Measurements from ENCODE around the gene DNAI4.

DNA sequence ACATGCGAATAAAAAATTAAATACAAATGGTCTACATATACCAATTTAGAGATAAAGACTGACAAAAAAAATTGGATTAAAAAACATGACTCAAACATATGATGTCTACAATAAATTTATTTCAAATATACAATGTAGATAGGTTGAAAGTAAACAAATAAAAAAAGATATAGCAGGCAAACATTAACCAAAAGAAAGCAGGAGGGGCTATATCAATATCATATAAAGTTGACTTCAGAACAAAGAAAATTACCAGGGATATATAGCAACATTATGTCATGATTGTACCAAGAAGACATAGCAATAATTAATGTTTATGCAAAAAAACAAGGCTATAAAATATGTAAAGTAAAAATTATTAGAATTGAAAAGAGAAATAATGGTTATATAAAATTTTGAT lies 73.7 kb downstream of the DNAI4 start:
- no peak for TF ChIP-seq CTCF (IDR thresholded peaks at IDR 0.05)
- TF ChIP-seq POLR2A (IDR thresholded peaks at IDR 0.05): no peak
